Parathyroid adenoma (tissue), 2 donors: ENCODE measurements around the gene TAF11.

ENCODE experiments used
- H2AFZ ChIP-seq: fragments of 300-600 bp; sonication (generic); one replicate; pipeline ENCODE4 v1.7.0; 2017; ENCODE audit warnings: antibody characterized with exemption, mild to moderate bottlenecking
- H3K27ac ChIP-seq: fragments of 300-600 bp; sonication (generic); one replicate; pipeline ENCODE4 v1.7.0; 2017
- H3K27me3 ChIP-seq: fragments of 300-600 bp; sonication (generic); one replicate; pipeline ENCODE4 v1.7.0; 2017; ENCODE audit warnings: low read length; ENCODE audit not compliant: control insufficient read depth, insufficient read depth
- H3K36me3 ChIP-seq: fragments of 300-600 bp; sonication (generic); one replicate; pipeline ENCODE4 v1.7.0; 2017; ENCODE audit warnings: low read length; ENCODE audit not compliant: control insufficient read depth, insufficient read depth
- H3K4me1 ChIP-seq: fragments of 300-600 bp; sonication (generic); one replicate; pipeline ENCODE4 v1.7.0; 2017; ENCODE audit warnings: control low read depth
- H3K4me2 ChIP-seq: fragments of 300-600 bp; sonication (generic); one replicate; pipeline ENCODE4 v1.7.0; 2017; ENCODE audit warnings: low read length
- H3K4me3 ChIP-seq: fragments of 300-600 bp; sonication (generic); one replicate; pipeline ENCODE4 v1.7.0; 2017; ENCODE audit warnings: low read depth, low read length
- H3K79me2 ChIP-seq: fragments of 300-600 bp; sonication (generic); one replicate; pipeline ENCODE4 v1.7.0; 2017; ENCODE audit warnings: control low read depth
- H3K9ac ChIP-seq: fragments of 300-600 bp; sonication (generic); one replicate; pipeline ENCODE4 v1.7.0; 2017; ENCODE audit warnings: mild to moderate bottlenecking
- H3K9me3 ChIP-seq: fragments of 300-600 bp; sonication (generic); one replicate; pipeline ENCODE4 v1.7.0; 2017; ENCODE audit warnings: low read length; ENCODE audit not compliant: control insufficient read depth
- TF ChIP-seq, protein P1 (sequence below): fragments of 300-600 bp; sonication (generic); IDR thresholded peaks from one replicate; pipeline ENCODE4 v1.7.0; 2017; ENCODE audit warnings: antibody characterized with exemption, mild to moderate bottlenecking
- donor health status: primary hyperparathyroidism.

The TAF11 gene

DNA sequence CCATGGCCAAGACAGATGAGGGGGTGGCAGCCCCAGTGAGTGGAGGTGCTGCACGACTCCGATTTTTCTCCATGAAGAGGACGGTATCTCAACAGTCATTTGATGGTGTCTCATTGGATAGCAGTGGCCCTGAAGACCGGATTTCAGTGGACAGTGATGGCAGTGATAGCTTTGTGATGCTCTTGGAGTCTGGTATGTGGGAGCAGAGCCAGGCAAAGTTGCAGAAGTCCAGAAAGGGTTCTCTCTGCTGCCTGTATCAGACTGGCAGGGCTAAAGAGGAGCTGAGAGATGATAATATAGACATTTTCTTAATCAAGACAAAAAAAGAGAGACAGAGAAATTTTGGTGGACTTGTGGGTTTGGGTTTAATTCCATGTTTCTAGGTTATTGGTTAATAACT, 23.8 kb downstream of the TAF11 start:
- no peaks in the 10 kb centered on the region for H3K4me1 ChIP-seq
- no peak overlapping the region for H3K9ac ChIP-seq
- TF ChIP-seq, protein P1, sequence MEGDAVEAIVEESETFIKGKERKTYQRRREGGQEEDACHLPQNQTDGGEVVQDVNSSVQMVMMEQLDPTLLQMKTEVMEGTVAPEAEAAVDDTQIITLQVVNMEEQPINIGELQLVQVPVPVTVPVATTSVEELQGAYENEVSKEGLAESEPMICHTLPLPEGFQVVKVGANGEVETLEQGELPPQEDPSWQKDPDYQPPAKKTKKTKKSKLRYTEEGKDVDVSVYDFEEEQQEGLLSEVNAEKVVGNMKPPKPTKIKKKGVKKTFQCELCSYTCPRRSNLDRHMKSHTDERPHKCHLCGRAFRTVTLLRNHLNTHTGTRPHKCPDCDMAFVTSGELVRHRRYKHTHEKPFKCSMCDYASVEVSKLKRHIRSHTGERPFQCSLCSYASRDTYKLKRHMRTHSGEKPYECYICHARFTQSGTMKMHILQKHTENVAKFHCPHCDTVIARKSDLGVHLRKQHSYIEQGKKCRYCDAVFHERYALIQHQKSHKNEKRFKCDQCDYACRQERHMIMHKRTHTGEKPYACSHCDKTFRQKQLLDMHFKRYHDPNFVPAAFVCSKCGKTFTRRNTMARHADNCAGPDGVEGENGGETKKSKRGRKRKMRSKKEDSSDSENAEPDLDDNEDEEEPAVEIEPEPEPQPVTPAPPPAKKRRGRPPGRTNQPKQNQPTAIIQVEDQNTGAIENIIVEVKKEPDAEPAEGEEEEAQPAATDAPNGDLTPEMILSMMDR, result no peak
- H3K4me2 ChIP-seq, result no peak overlapping the region
- no peak overlapping the region for H3K4me3 ChIP-seq
- H3K27ac ChIP-seq, result no peak overlapping the region
- H3K79me2 ChIP-seq, result no peaks in the 10 kb centered on the region
- H3K9me3 ChIP-seq, result no peaks in the 10 kb centered on the region
- no peak overlapping the region for H2AFZ ChIP-seq
- no peaks in the 10 kb centered on the region for H3K27me3 ChIP-seq
- no peaks in the 10 kb centered on the region for H3K36me3 ChIP-seq

DNA sequence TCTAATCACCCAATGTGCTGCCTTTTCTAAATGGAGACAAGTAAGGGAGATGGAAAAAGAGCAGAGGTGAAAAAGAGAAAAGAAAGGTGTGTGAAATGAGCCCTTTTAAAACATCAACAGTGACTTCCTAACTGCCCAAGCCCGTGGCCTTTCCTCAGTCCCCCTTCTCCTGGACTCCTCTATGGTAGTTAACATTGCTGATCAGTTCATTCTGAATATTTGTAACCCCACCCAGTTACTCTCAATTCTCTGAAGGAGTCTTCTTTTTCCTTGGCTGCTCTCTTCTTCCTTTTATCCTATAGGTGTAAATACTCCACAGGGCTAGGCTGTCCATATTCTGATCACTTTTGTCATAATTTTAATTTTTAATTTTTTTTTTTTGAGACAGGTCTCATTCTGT, 27.1 kb downstream of the TAF11 start:
- no peak overlapping the region for H3K9ac ChIP-seq
- H3K4me1 ChIP-seq, result no peaks in the 10 kb centered on the region
- H3K4me2 ChIP-seq, result no peak overlapping the region
- H3K27ac ChIP-seq, result no peak overlapping the region
- no peak overlapping the region for H3K4me3 ChIP-seq
- TF ChIP-seq, protein P1, result no peak
- H3K79me2 ChIP-seq, result no peaks in the 10 kb centered on the region
- H2AFZ ChIP-seq, result no peak overlapping the region
- no peaks in the 10 kb centered on the region for H3K36me3 ChIP-seq
- H3K9me3 ChIP-seq, result no peaks in the 10 kb centered on the region
- H3K27me3 ChIP-seq, result no peaks in the 10 kb centered on the region

DNA sequence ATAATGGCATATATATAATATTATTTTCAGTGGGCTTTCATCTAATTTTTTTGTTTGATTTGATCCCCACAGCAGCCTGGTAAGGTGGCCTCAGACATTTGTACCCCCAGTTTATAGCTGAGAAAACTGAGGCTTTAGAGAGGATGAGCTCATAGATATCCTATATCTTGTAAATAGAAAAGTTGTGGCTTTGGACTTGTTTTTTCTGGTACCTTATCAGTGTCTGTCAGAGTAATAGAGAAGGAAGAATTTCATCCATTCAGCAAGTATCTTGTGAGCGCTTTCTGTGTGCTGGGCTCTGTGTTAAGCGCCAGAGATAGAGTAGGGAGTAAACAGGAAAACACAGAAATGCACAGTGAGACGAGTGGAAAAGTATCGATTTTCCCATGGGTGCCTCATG, 27.9 kb downstream of the TAF11 start:
- H3K36me3 ChIP-seq, result no peaks in the 10 kb centered on the region
- no peaks in the 10 kb centered on the region for H3K79me2 ChIP-seq
- no peaks in the 10 kb centered on the region for H3K27me3 ChIP-seq
- TF ChIP-seq, protein P1, result no peak
- no peak overlapping the region for H3K9ac ChIP-seq
- no peak overlapping the region for H2AFZ ChIP-seq
- no peak overlapping the region for H3K27ac ChIP-seq
- no peaks in the 10 kb centered on the region for H3K9me3 ChIP-seq
- H3K4me3 ChIP-seq, result no peak overlapping the region
- H3K4me2 ChIP-seq, result no peak overlapping the region
- no peaks in the 10 kb centered on the region for H3K4me1 ChIP-seq

DNA sequence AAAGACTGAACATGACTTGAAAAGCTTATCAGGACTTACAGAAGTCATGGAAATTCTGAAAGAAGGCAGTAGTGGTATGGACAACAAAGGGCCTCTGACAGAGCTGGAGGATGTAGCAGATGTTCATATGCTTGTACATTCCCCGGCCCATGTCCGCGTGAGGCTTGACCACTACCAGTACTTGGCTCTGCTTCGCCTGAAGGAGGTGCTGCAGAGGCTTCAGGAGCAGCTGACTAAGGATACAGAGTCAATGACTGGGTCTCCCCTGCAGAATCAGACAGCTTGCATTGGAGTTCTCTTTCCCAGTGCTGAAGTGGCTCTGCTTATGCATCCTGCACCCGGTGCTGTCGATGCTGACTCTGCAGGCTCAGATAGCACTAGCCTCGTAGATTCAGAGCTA, 29.2 kb downstream of the TAF11 start:
- Histone ChIP-seq H3K4me2 (no peak overlapping the region), H3K4me1 (no peaks in the 10 kb centered on the region), H3K9me3 (no peaks in the 10 kb centered on the region), H3K4me3 (no peak overlapping the region), H3K27ac (no peak overlapping the region), H3K36me3 (no peaks in the 10 kb centered on the region), H2AFZ (no peak overlapping the region), H3K9ac (no peak overlapping the region), H3K27me3 (no peaks in the 10 kb centered on the region), H3K79me2 (no peaks in the 10 kb centered on the region)
- TF ChIP-seq, protein P1, result no peak

DNA sequence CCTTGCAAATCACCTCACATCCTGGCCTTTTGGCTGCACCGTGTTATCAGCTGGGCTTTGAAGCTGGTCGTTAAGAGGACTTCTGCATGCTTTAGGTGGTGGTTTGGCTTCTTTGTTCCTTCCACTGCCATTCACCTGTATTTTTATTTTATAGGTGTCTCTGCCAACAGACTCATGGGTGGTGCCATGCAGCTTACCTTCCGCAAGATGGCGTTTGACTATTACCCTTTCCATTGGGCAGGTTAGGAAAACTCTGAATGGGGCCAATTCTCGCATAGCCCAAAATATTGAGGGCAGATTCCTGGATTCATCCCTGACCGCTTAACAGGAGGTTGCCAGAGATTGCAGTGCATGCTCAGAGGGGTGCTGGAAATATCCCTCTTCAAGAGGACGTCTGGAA, 32.4 kb downstream of the TAF11 start:
- no peaks in the 10 kb centered on the region for H3K36me3 ChIP-seq
- H3K4me3 ChIP-seq, result no peak overlapping the region
- TF ChIP-seq, protein P1, result no peak
- H3K27me3 ChIP-seq, result no peaks in the 10 kb centered on the region
- no peak overlapping the region for H3K9ac ChIP-seq
- no peak overlapping the region for H3K27ac ChIP-seq
- peaks cover 2% of the 10 kb centered on the region for H3K79me2 ChIP-seq
- H3K4me2 ChIP-seq, result no peak overlapping the region
- no peaks in the 10 kb centered on the region for H3K4me1 ChIP-seq
- H2AFZ ChIP-seq, result no peak overlapping the region
- H3K9me3 ChIP-seq, result no peaks in the 10 kb centered on the region
